22Rv1 (cell line): Measurements from ENCODE around the gene ATP11A.
A peak's percentile ranks its signal among the peaks of the same experiment; 100 is the strongest.

Experiments
- H3K27ac ChIP-seq: fragments of 450-650 bp; 2 replicates; pipeline ENCODE4 v1.5.1; 2017
- ZFX ChIP-seq: fragments of 450-650 bp; IDR thresholded peaks from 2 replicates; pipeline ENCODE4 v1.6.1; 2017; ENCODE audit warnings: antibody characterized with exemption, borderline replicate concordance
- TF ChIP-seq, protein P1 (sequence below): fragments of 450-650 bp; IDR thresholded peaks from 2 replicates; pipeline ENCODE4 v1.5.1; 2017; ENCODE audit warnings: mild to moderate bottlenecking

ATP11A gene

DNA sequence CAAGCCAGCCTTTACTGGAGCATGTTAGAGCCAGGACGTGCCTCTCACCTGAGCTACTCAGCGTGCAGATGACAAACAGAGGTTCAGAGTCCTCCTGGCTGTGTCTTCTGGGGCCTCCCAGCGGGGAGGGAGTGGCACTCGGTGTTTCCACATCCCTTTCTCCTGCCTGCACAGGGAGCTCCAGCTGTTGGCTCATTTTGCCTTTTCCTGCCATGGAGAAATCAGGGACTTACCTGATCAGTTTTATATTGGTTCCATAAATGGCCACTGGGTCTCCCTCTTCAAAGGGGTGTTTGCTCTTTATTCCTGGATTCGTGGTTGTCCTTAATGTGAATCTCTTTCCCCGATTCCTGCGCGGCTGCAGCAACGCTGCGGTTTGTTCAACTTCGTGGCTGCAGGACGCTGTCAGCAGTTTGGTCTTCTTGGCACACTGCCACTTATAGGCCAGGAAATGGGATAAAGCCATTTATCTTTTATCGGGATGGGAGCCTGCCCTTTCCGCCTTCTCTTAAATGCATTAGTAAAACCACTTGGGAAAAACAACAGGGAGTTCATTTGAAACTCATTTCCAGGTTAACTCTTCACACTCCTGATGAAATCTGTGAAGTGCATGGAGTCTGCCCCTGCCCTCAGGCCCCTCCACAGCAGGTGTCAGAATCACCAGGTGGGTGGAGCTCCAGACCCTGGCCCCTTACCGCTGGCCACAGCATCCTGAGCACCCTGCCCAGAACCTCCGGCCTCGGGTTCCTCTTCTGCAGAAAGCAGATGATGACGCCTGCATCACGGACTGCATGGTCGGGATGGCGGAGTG lies 239.3 kb downstream of the ATP11A start:
- no peak for TF ChIP-seq ZFX
- TF ChIP-seq, protein P1, sequence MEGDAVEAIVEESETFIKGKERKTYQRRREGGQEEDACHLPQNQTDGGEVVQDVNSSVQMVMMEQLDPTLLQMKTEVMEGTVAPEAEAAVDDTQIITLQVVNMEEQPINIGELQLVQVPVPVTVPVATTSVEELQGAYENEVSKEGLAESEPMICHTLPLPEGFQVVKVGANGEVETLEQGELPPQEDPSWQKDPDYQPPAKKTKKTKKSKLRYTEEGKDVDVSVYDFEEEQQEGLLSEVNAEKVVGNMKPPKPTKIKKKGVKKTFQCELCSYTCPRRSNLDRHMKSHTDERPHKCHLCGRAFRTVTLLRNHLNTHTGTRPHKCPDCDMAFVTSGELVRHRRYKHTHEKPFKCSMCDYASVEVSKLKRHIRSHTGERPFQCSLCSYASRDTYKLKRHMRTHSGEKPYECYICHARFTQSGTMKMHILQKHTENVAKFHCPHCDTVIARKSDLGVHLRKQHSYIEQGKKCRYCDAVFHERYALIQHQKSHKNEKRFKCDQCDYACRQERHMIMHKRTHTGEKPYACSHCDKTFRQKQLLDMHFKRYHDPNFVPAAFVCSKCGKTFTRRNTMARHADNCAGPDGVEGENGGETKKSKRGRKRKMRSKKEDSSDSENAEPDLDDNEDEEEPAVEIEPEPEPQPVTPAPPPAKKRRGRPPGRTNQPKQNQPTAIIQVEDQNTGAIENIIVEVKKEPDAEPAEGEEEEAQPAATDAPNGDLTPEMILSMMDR = no peak

GRCh38 chr13:112929783-112930055 lies 239.9 kb downstream of the ATP11A start:
- TF ChIP-seq, protein P1 = no peak
- TF ChIP-seq ZFX = no peak
- no peak overlapping the region for H3K27ac ChIP-seq

More for the DNA sequence above, 239.3 kb downstream of the ATP11A start:
- H3K27ac ChIP-seq = no peak overlapping the region

- H3K27ac ChIP-seq = no peak overlapping the region
These were observed 240.4 kb downstream of the ATP11A start for GRCh38 chr13:112930192-112930591.

GRCh38 chr13:112931028-112931934 lies 241.4 kb downstream of the ATP11A start:
- no peak for TF ChIP-seq ZFX
- TF ChIP-seq, protein P1 = peak; percentile 94
- no peak overlapping the region for H3K27ac ChIP-seq

More at GRCh38 chr13:112930192-112930591, 240.4 kb downstream of the ATP11A start:
- TF ChIP-seq, protein P1 = no peak
- no peak for TF ChIP-seq ZFX

GRCh38 chr13:112932971-112933370 lies 243.1 kb downstream of the ATP11A start:
- TF ChIP-seq ZFX = no peak
- TF ChIP-seq, protein P1 = no peak
- H3K27ac ChIP-seq = no peak overlapping the region

DNA sequence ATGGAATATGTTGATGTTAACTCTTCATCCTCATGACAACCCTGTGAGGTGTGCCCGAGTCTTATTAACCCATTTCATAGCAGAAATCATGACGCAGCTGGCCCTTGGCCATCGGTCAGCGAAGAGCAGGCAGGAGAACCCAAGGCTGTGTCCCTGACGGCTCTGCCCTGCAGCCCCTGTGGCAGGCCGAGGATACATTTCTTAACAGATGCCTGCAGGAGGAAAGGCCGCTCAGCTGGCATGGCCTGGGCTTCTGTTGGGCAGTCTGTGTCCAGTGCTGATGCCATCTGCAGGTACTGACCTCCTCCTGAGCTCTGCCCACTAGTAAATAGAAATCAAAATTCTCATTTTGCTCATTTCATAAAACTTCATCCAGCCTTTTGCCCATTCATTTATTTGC lies 243.8 kb downstream of the ATP11A start:
- H3K27ac ChIP-seq = no peak overlapping the region
- TF ChIP-seq, protein P1 = no peak
- no peak for TF ChIP-seq ZFX

DNA sequence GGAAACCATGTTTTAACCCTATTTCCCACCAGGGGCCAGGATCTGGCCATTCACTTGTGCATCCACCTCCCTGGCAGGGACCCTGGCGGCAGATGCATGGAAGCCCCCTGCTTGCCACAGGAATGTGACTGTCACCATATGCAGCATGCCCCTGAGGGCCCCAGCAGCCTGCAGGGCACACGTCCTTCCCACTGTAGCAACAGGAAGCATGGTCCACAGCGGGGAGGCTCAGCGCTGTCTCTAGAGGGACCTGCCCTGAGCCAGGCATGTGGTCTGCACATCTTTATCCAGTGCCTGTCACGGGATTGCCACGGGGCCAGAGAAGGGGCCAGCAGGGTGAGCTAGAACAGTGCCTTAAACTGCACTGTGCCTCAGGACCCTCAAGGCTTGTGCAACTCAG lies 244.2 kb downstream of the ATP11A start:
- no peak for TF ChIP-seq ZFX
- TF ChIP-seq, protein P1 = no peak
- no peak overlapping the region for H3K27ac ChIP-seq
